IMR-90 (cell line): ENCODE measurements around the gene CDK5RAP3. TPM values are rescaled to one million over a fixed set of nuclear protein-coding genes. Genes with fewer than 3 reads are reported as not detected.

Experiments
- ATAC-seq: fragments of 200-7000 bp; cut with Tn5 transposase; 2 replicates; pipeline ENCODE4 v1.9.1; 2020; ENCODE audit warnings: low read depth, mild to moderate bottlenecking, moderate library complexity
- BruUV-seq: library from RNA; stranded (reverse); fragments of 400-500 nt; replicated peaks from 2 replicates; lab custom pipeline; 2021; lab: Mats Ljungman, UMichigan
- CTCF ChIA-PET: fragments of 300-600 bp; formaldehyde crosslinking; extraction: SDS; loops from one replicate; lab custom pipeline; 2021; ENCODE audit warnings: antibody characterized with exemption; lab: Yijun Ruan, JAX
- POLR2A ChIA-PET: fragments of 300-600 bp; sonication (Branson Sonifier 250); formaldehyde crosslinking; loops from one replicate; lab custom pipeline; 2022; ENCODE audit warnings: antibody characterized with exemption; ENCODE audit not compliant: unreplicated experiment; lab: Charles Lee
- DNase-seq: peaks from one replicate; pipeline ENCODE4 v3.0.0; 2013
- H2AFZ ChIP-seq: replicated peaks from 2 replicates; pipeline ENCODE3; 2013; ENCODE audit warnings: low read length, mild to moderate bottlenecking; ENCODE audit not compliant: poor library complexity
- H2AK5ac ChIP-seq: 2 replicates; pipeline ENCODE4 v1.6.1; 2013; ENCODE audit warnings: low read depth, low read length, inconsistent platforms
- H2AK9ac ChIP-seq: replicated peaks from 2 replicates; pipeline ENCODE3; 2013; ENCODE audit warnings: mild to moderate bottlenecking, low read depth, low read length, moderate library complexity; ENCODE audit not compliant: poor library complexity
- H2BK120ac ChIP-seq: 2 replicates; pipeline ENCODE4 v1.6.1; 2013; ENCODE audit warnings: low read depth, low read length, inconsistent platforms
- H2BK15ac ChIP-seq: 3 replicates; pipeline ENCODE4 v1.6.1; 2013; ENCODE audit warnings: low read depth, low read length, inconsistent platforms
- H2BK20ac ChIP-seq: 2 replicates; pipeline ENCODE4 v1.6.1; 2013; ENCODE audit warnings: low read depth, mild to moderate bottlenecking, inconsistent platforms, low read length, moderate library complexity
- H2BK5ac ChIP-seq: 2 replicates; pipeline ENCODE4 v1.6.1; 2013; ENCODE audit warnings: mild to moderate bottlenecking, low read depth, low read length, inconsistent platforms; ENCODE audit not compliant: poor library complexity, severe bottlenecking
- H3K14ac ChIP-seq: replicated peaks from 2 replicates; pipeline ENCODE4 v1.6.1; 2013; ENCODE audit warnings: low read depth, low read length, inconsistent platforms
- H3K18ac ChIP-seq: 2 replicates; pipeline ENCODE4 v1.6.1; 2013; ENCODE audit warnings: low read depth, low read length, control low read depth
- H3K23ac ChIP-seq: 2 replicates; pipeline ENCODE4 v1.6.1; 2013; ENCODE audit warnings: low read depth, low read length, inconsistent platforms
- H3K27ac ChIP-seq: 2 replicates; pipeline ENCODE4 v1.5.1; 2013; ENCODE audit warnings: mild to moderate bottlenecking, control low read depth, low read length; ENCODE audit not compliant: insufficient read depth
- H3K27me3 ChIP-seq: 2 replicates; pipeline ENCODE4 v1.6.1; 2013; ENCODE audit warnings: low read length; ENCODE audit not compliant: control insufficient read depth, insufficient read depth
- H3K36me3 ChIP-seq: 2 replicates; pipeline ENCODE4 v1.6.1; 2013; ENCODE audit warnings: low read length, mixed read lengths; ENCODE audit not compliant: control insufficient read depth, insufficient read depth
- H3K4ac ChIP-seq: 2 replicates; pipeline ENCODE4 v1.6.1; 2013; ENCODE audit warnings: low read depth, low read length, inconsistent platforms
- H3K4me1 ChIP-seq: 2 replicates; pipeline ENCODE4 v1.6.1; 2013; ENCODE audit warnings: low read length, mixed read lengths; ENCODE audit not compliant: control insufficient read depth, insufficient read depth
- H3K4me2 ChIP-seq: 2 replicates; pipeline ENCODE4 v1.6.1; 2013; ENCODE audit warnings: low read depth, mild to moderate bottlenecking, control low read depth, low read length, moderate library complexity
- H3K4me3 ChIP-seq: 2 replicates; pipeline ENCODE4 v1.5.1; 2013; ENCODE audit warnings: low read depth, mild to moderate bottlenecking, control low read depth, low read length, moderate library complexity; ENCODE audit not compliant: insufficient read depth
- H3K56ac ChIP-seq: 2 replicates; pipeline ENCODE4 v1.6.1; 2013; ENCODE audit warnings: low read length, inconsistent platforms; ENCODE audit not compliant: insufficient read depth; ENCODE audit errors: extremely low read depth
- H3K79me1 ChIP-seq, 2 experiments: 2 replicates each; pipeline ENCODE4 v1.6.1; 2013; ENCODE audit warnings: low read length in 2 of 2, inconsistent platforms in 1 of 2, low read depth in 1 of 2
- H3K9ac ChIP-seq: 2 replicates; pipeline ENCODE4 v1.6.1; 2013; ENCODE audit warnings: low read depth, low read length, control low read depth
- H3K9me1 ChIP-seq: 2 replicates; pipeline ENCODE4 v1.6.1; 2013; ENCODE audit warnings: low read length, inconsistent platforms; ENCODE audit not compliant: insufficient read depth
- H3K9me3 ChIP-seq: 2 replicates; pipeline ENCODE4 v1.6.1; 2013; ENCODE audit warnings: low read length; ENCODE audit not compliant: control insufficient read depth, insufficient read depth
- H4K20me1 ChIP-seq: 2 replicates; pipeline ENCODE4 v1.6.1; 2013; ENCODE audit warnings: low read length, inconsistent platforms; ENCODE audit not compliant: insufficient read depth
- H4K5ac ChIP-seq: 2 replicates; pipeline ENCODE4 v1.6.1; 2013; ENCODE audit warnings: mild to moderate bottlenecking, low read depth, low read length, control low read depth
- H4K8ac ChIP-seq, 2 experiments: 2 replicates each; pipeline ENCODE4 v1.6.1; 2013; ENCODE audit warnings: low read depth in 2 of 2, low read length in 2 of 2, control low read depth in 1 of 2, inconsistent platforms in 1 of 2
- H4K91ac ChIP-seq: 2 replicates; pipeline ENCODE4 v1.6.1; 2013; ENCODE audit warnings: low read depth, low read length, inconsistent platforms; ENCODE audit not compliant: insufficient read depth
- BHLHE40 ChIP-seq: fragments of 150-350 bp; IDR thresholded peaks from 2 replicates; pipeline ENCODE4 v1.6.1; 2016; ENCODE audit warnings: mild to moderate bottlenecking, low read depth, low read length
- CEBPB ChIP-seq: IDR thresholded peaks from 2 replicates; pipeline ENCODE4 v1.6.1; 2012; ENCODE audit warnings: low read depth, low read length, improper control_type of control experiment
- CHD1 ChIP-seq: IDR thresholded peaks from 2 replicates; pipeline ENCODE4 v1.6.1; 2012; ENCODE audit warnings: low read depth, low read length, improper control_type of control experiment
- CTCF ChIP-seq: conservative IDR thresholded peaks from 2 replicates; pipeline ENCODE4 v1.5.1; 2012; ENCODE audit warnings: mild to moderate bottlenecking, low read depth, low read length, improper control_type of control experiment
- FOS ChIP-seq: fragments of 150-350 bp; IDR thresholded peaks from 2 replicates; pipeline ENCODE4 v1.6.1; 2016; ENCODE audit warnings: low read depth, low read length
- MAFK ChIP-seq: IDR thresholded peaks from 2 replicates; pipeline ENCODE4 v1.6.1; 2012; ENCODE audit warnings: low read depth, low read length, improper control_type of control experiment
- MAZ ChIP-seq: IDR thresholded peaks from 2 replicates; pipeline ENCODE4 v1.6.1; 2012; ENCODE audit warnings: low read depth, mild to moderate bottlenecking, low read length, improper control_type of control experiment, moderate library complexity, borderline replicate concordance
- MXI1 ChIP-seq: IDR thresholded peaks from 2 replicates; pipeline ENCODE4 v1.6.1; 2012; ENCODE audit warnings: low read depth, mild to moderate bottlenecking, low read length, moderate library complexity, borderline replicate concordance
- NFE2L2 ChIP-seq: fragments of 150-350 bp; IDR thresholded peaks from 2 replicates; pipeline ENCODE4 v1.6.1; 2016; ENCODE audit warnings: low read depth, mild to moderate bottlenecking, low read length
- POLR2A ChIP-seq: IDR thresholded peaks from 2 replicates; pipeline ENCODE4 v1.6.1; 2012; ENCODE audit warnings: mild to moderate bottlenecking, low read depth, low read length
- RAD21 ChIP-seq: IDR thresholded peaks from 2 replicates; pipeline ENCODE4 v1.6.1; 2012; ENCODE audit warnings: low read length, improper control_type of control experiment
- RCOR1 ChIP-seq: IDR thresholded peaks from 2 replicates; pipeline ENCODE4 v1.6.1; 2012; ENCODE audit warnings: mild to moderate bottlenecking, low read length, improper control_type of control experiment; ENCODE audit not compliant: insufficient replicate concordance
- RFX5 ChIP-seq: IDR thresholded peaks from 2 replicates; pipeline ENCODE4 v1.8.0; 2012; ENCODE audit warnings: low read depth, mild to moderate bottlenecking, low read length, moderate library complexity
- SMC3 ChIP-seq: fragments of 150-350 bp; IDR thresholded peaks from 2 replicates; pipeline ENCODE4 v1.6.1; 2016; ENCODE audit warnings: low read depth, mild to moderate bottlenecking, antibody characterized with exemption, low read length, moderate library complexity
- WGBS, 2 experiments: methylation state at CpG; one replicate each; pipeline versions ENCODE4 v1.1.5 to v1.1.7; 2013; ENCODE audit warnings: missing lambda C conversion rate in 2 of 2; ENCODE audit not compliant: insufficient read length in 1 of 2; ENCODE audit errors: extremely low coverage in 2 of 2; 5-methylcytosine and 5-hydroxymethylcytosine counted together
- dilution Hi-C: fragments of 300-500 bp; cut with HindIII; formaldehyde crosslinking; loops from one replicate; pipeline ENCODE4 v1.14.3; 2018; ENCODE audit warnings: low sequenced_read_pairs; ENCODE audit not compliant: unreplicated experiment
- in situ Hi-C: fragments of 300-500 bp; cut with MboI; formaldehyde crosslinking; loops from 3 replicates; pipeline ENCODE4 v1.14.3; 2019; ENCODE audit warnings: low sequenced_read_pairs, inconsistent platforms, mixed read lengths
- intact Hi-C: fragments of 100-400 bp; cut with micrococcal nuclease; formaldehyde crosslinking; loops from 2 replicates; pipeline ENCODE4 v1.10.0; 2022
- polyA plus RNA-seq, 3 experiments: library from polyadenylated mRNA; depleted of rRNA; stranded (reverse); fragments of >200 nt; gene quantifications; 2 replicates each; pipeline ENCODE4 v1.2.3, GENCODE V29; 2012; ENCODE audit warnings: low replicate concordance in 1 of 3
- total RNA-seq: library from RNA; depleted of rRNA; stranded (reverse); fragments of >200 nt; gene quantifications from 2 replicates; pipeline ENCODE4 v1.2.3, GENCODE V29; 2012
- TF ChIP-seq, protein P1 (sequence below): fragments of 150-350 bp; IDR thresholded peaks from 2 replicates; pipeline ENCODE4 v1.6.1; 2016; ENCODE audit warnings: low read depth, mild to moderate bottlenecking, low read length, moderate library complexity, borderline replicate concordance
- TF ChIP-seq, protein P2 (sequence below): fragments of 150-350 bp; IDR thresholded peaks from 2 replicates; pipeline ENCODE4 v1.6.1; 2017; ENCODE audit warnings: mild to moderate bottlenecking, antibody characterized with exemption, low read length, low read depth

The CDK5RAP3 gene
- total and polyA plus RNA-seq, 2 of the 4 experiments (the other 2 are of a cell fraction) = 75.3 to 153 TPM

- no peak overlapping the region for H2BK15ac ChIP-seq
- H3K9me3 ChIP-seq = no peaks in the 10 kb centered on the region; the same call in 1 of the 2 replicates
- no peak overlapping the region for H3K18ac ChIP-seq
- H3K27me3 ChIP-seq = peaks cover 2% of the 10 kb centered on the region
- ATAC-seq = no peak
- H3K4ac ChIP-seq = no peak overlapping the region
- no peaks in the 10 kb centered on the region for H3K36me3 ChIP-seq
- H3K14ac ChIP-seq = no peak overlapping the region
- no peak overlapping the region for H3K4me2 ChIP-seq
- in situ Hi-C loops (no loop called here), intact Hi-C loops (no loop called here), dilution Hi-C loops (no loop called here)
- H2BK5ac ChIP-seq = no peak overlapping the region
- no peak overlapping the region for H3K4me3 ChIP-seq
- H3K56ac ChIP-seq = no peak overlapping the region
- peaks cover 11% of the 10 kb centered on the region for H3K4me1 ChIP-seq
- ChIA-PET POLR2A (no interaction called here), CTCF (interaction anchor here (0.9 kb wide), 1 partner anchor 14 kb away, joined by 3 read pairs; no protein-coding TSS in a partner anchor)
- H2BK20ac ChIP-seq = no peak overlapping the region
- peaks cover 6% of the 10 kb centered on the region for H3K9me1 ChIP-seq
- no peak overlapping the region for H4K8ac ChIP-seq
- TF ChIP-seq MAFK (no peak), CTCF (no peak), CHD1 (no peak), MAZ (no peak), RCOR1 (no peak), POLR2A (no peak), CEBPB (no peak), SMC3 (no peak), RFX5 (no peak), BHLHE40 (no peak), NFE2L2 (no peak), FOS (no peak), MXI1 (no peak), RAD21 (no peak)
- TF ChIP-seq, protein P1, sequence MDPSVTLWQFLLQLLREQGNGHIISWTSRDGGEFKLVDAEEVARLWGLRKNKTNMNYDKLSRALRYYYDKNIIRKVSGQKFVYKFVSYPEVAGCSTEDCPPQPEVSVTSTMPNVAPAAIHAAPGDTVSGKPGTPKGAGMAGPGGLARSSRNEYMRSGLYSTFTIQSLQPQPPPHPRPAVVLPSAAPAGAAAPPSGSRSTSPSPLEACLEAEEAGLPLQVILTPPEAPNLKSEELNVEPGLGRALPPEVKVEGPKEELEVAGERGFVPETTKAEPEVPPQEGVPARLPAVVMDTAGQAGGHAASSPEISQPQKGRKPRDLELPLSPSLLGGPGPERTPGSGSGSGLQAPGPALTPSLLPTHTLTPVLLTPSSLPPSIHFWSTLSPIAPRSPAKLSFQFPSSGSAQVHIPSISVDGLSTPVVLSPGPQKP = no peak
- TF ChIP-seq, protein P2, sequence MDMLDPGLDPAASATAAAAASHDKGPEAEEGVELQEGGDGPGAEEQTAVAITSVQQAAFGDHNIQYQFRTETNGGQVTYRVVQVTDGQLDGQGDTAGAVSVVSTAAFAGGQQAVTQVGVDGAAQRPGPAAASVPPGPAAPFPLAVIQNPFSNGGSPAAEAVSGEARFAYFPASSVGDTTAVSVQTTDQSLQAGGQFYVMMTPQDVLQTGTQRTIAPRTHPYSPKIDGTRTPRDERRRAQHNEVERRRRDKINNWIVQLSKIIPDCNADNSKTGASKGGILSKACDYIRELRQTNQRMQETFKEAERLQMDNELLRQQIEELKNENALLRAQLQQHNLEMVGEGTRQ = no peak
- H4K91ac ChIP-seq = no peak overlapping the region
- no peak overlapping the region for H3K23ac ChIP-seq
- H3K9ac ChIP-seq = no peak overlapping the region
- no peak overlapping the region for H2AK9ac ChIP-seq
- H2AK5ac ChIP-seq = no peak overlapping the region
- H3K79me1 ChIP-seq = 0 out of 4 replicates have a peak, but pooled peaks cover 0 to 2% of the 10 kb centered on the region in 2 experiments
- H4K20me1 ChIP-seq = no peaks in the 10 kb centered on the region
- H4K5ac ChIP-seq = no peak overlapping the region
- no peak overlapping the region for H3K27ac ChIP-seq
- no peak overlapping the region for H2AFZ ChIP-seq
- no peak overlapping the region for H2BK120ac ChIP-seq
- DNase-seq = no peak
- BruUV-seq = no TSS peak
- no CpG with 5 or more reads among the region's 5 CpGs for WGBS, 2 experiments
Measured at GRCh38 chr17:47964856-47965255, 6.1 kb upstream of the CDK5RAP3 start.
